NT2/D1 (cell line): ENCODE results near the gene KIAA1217.

Source experiments
- SUZ12 ChIP-seq: IDR thresholded peaks from 2 replicates; pipeline ENCODE4 v1.6.1; 2011; ENCODE audit not compliant: insufficient read length, insufficient read depth; ENCODE audit errors: extremely low read depth
- YY1 ChIP-seq: IDR thresholded peaks from 2 replicates; pipeline ENCODE4 v1.6.1; 2011; ENCODE audit not compliant: insufficient read length, insufficient read depth

- TF ChIP-seq YY1 (no peak), SUZ12 (no peak)
Measured at GRCh38 chr10:24515481-24515880, 306.5 kb downstream of the KIAA1217 start.
